Midbrain (tissue), 1 donor: ENCODE data around the gene IFI44L.

Experiments used
- DNase-seq: peaks from one replicate; lab custom pipeline; 2025; lab: John Stamatoyannopoulos, UW

The IFI44L gene

DNA sequence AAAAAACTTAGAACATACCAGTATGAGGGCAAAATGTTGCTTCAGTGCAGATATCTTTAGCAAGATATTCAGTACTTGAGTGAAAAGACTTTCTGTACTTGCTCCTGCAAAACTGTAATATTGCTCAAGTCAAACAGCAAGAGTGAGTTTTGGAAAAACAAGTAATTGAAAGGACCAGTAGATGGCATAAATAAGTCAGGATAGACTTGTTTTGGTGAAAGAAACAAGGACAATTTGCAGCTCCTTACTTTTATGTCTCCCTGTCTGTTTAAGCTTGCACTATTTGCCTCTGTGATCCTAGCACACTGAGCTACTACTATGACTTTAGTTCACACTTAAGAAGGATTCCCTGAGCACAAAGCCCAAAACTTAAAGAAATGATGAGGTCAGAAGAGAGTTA lies 68.4 kb downstream of the IFI44L start:
- DNase-seq, result no peak

DNA sequence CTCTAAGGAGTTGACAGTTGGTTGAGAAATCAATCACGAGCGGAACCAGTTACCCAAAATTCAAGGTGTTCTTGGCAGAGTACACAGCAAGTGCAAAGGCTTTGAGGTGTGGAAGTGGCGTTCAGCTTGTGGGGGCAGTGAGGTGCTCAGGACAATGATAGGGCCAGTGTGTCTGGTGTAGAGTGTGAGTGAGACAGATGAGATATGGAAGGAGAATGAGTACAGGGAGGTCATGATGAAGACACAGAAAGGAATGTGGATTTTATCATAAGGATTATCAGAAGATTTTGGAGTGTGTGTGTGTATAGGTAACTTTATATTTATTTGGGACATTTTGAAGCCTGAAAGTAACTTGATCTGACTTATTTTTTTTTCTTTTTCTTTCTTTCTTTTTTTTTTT lies 70.3 kb downstream of the IFI44L start:
- DNase-seq, result no peak

DNA sequence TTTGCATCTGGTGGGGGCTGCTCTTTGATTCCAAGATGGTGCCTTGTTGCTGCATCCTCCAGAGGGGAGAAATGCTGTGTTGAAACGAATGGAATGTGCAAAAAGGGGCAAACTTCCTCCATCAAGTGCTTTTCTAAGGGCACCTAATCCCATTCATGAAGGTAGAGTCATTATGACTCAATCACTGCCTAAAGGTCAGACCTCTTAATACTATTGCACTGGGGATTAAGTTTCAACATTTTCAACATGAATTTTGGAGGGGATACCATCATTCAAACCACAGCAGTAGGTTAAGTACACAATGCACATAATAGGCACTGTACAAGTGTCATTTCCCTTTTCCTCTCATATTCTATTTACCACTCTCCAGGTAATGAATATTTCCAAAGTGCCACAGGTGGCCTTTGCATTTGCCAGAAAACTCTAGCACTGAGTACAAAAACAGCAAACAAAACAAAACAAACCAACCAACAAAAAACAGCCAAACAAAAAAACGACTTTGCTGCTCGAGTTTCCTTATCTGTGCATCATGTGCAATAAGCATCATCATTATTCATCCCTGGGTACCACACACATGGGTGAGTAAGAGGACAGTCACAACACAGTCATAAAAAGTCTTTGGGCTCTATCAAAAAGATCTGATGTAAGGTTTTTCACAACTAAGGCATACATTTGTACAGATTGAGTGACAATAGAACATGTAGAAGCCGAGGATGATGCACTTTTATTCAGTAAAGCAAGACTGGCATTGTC lies 71.9 kb downstream of the IFI44L start:
- no peak for DNase-seq
